Glomerular endothelial cell (primary cell): ENCODE measurements around the gene ITGB6. TPM values are rescaled to one million over a fixed set of nuclear protein-coding genes. Genes with fewer than 3 reads are reported as not detected.

Source experiments
- DNase-seq: peaks from one replicate; pipeline ENCODE4 v3.0.0-alpha.2; 2011; ENCODE audit warnings: low read depth, low spot score; ENCODE audit errors: extremely low read depth
- total RNA-seq: library from RNA; depleted of rRNA; stranded (reverse); fragments of >200 nt; gene quantifications from 2 replicates; pipeline ENCODE4 v1.2.3, GENCODE V29; 2015

ITGB6 gene
- total RNA-seq, 1 donor from 2014 or later: 0.47 TPM

GRCh38 chr2:160055726-160056108 lies 144.4 kb downstream of the ITGB6 start:
- DNase-seq: no peak

- no peak for DNase-seq
These were observed 144.9 kb downstream of the ITGB6 start for GRCh38 chr2:160054984-160055725.

- no peak for DNase-seq
These were observed 146.1 kb downstream of the ITGB6 start for GRCh38 chr2:160053946-160054345.

GRCh38 chr2:160052531-160052930 lies 147.5 kb downstream of the ITGB6 start:
- no peak for DNase-seq

GRCh38 chr2:160051371-160051800 lies 148.7 kb downstream of the ITGB6 start:
- no peak for DNase-seq

GRCh38 chr2:160050147-160050546 lies 149.9 kb downstream of the ITGB6 start:
- no peak for DNase-seq

Other genes starting within 250 kb of the ITGB6 start
- gene PLA2R1, start 137.7 kb downstream of the ITGB6 start, total RNA-seq: 6.6 and 14.5 TPM in 2 replicates